Measurements from ENCODE around the gene RBMS3.

GRCh38 chr3:29694783-29695182 lies 413.9 kb downstream of the RBMS3 start:
- TF ChIP-seq CTCF (IDR thresholded peaks at IDR 0.05) (no peak), POLR2A (IDR thresholded peaks at IDR 0.05) (no peak)
